Esophagus squamous epithelium (tissue), 5 donors: ENCODE results near the gene ING5. TPM values are rescaled to one million over a fixed set of nuclear protein-coding genes. Genes with fewer than 3 reads are reported as not detected.

Experiments
- DNase-seq: peaks from one replicate; lab custom pipeline; 2025; lab: John Stamatoyannopoulos, UW
- H3K27ac ChIP-seq, 4 donors: fragments of 200-600 bp; sonication (generic); one replicate each; pipeline ENCODE4 v1.5.1; 2016 to 2019; ENCODE audit warnings: mild to moderate bottlenecking in 1 of 4
- H3K27me3 ChIP-seq, 4 donors: fragments of 200-600 bp; sonication (generic); 1 replicate in 3 of 4; 2 replicates in 1 of 4; pipeline versions ENCODE4 v1.5.1 to v1.6.0; 2017 to 2021; ENCODE audit warnings: antibody characterized with exemption in 1 of 4
- H3K36me3 ChIP-seq, 3 donors: fragments of 200-600 bp; sonication (generic); one replicate each; pipeline ENCODE4 v1.5.1; 2016 to 2019
- H3K4me1 ChIP-seq, 3 donors: fragments of 200-600 bp; sonication (generic); one replicate each; pipeline ENCODE4 v1.5.1; 2017 to 2019
- H3K4me3 ChIP-seq, 4 donors: fragments of 200-600 bp; sonication (generic); 1 replicate in 3 of 4; 2 replicates in 1 of 4; pipeline ENCODE4 v1.5.1; 2016 to 2019; ENCODE audit warnings: mild to moderate bottlenecking in 2 of 4, moderate library complexity in 1 of 4
- H3K9me3 ChIP-seq, 3 donors: fragments of 200-600 bp; sonication (generic); one replicate each; pipeline ENCODE4 v1.5.1; 2016 to 2019
- CTCF ChIP-seq, 6 experiments: fragments of 450-650 bp in 4 of 6; fragments of 200-600 bp in 2 of 6; sonication (generic) in 2 of 6; IDR thresholded peaks; one replicate each; pipeline ENCODE4 v1.5.1; 2016 to 2019; ENCODE audit warnings: antibody characterized with exemption in 6 of 6, mild to moderate bottlenecking in 4 of 6, moderate library complexity in 4 of 6
- POLR2A ChIP-seq, 4 donors: fragments of 450-650 bp; IDR thresholded peaks; one replicate each; pipeline ENCODE4 v1.6.1; 2017; ENCODE audit warnings: antibody characterized with exemption in 4 of 4, mild to moderate bottlenecking in 4 of 4, moderate library complexity in 3 of 4
- WGBS, 2 donors: methylation state at CpG; one replicate each; pipeline ENCODE4 v1.1.5; 2018; 5-methylcytosine and 5-hydroxymethylcytosine counted together
- intact Hi-C: fragments of 100-400 bp; cut with DNase I; formaldehyde crosslinking; loops from one replicate; pipeline ENCODE4 v1.15.0; 2022
- total RNA-seq, 4 donors: library from RNA; depleted of rRNA; stranded (reverse); fragments of >200 nt; gene quantifications; one replicate each; pipeline ENCODE4 v1.1.0, GENCODE V29; 2016
- donor health status: DM: yes; HTN: yes; CAD: no.

Gene ING5
- total RNA-seq, 4 donors from 2014 or later: 10.4 to 39.3 (median 18.8) TPM

- H3K36me3 ChIP-seq: peaks cover 11 to 98% (median 14%) of the 10 kb centered on the region in 3 donors
- intact Hi-C loops: no loop called here
- peaks cover 0 to 9% (median 0%) of the 10 kb centered on the region in 3 donors for H3K4me1 ChIP-seq
- DNase-seq: no peak
- TF ChIP-seq POLR2A (IDR thresholded peaks at IDR 0.05) (no peak), CTCF (IDR thresholded peaks at IDR 0.05) (no peak)
- H3K9me3 ChIP-seq: no peaks in the 10 kb centered on the region
- H3K27ac ChIP-seq: no peak overlapping the region
- no peak overlapping the region for H3K4me3 ChIP-seq
- H3K27me3 ChIP-seq: no peaks in the 10 kb centered on the region
- WGBS, 2 donors: 72 to 90% methylated on average over 2 to 6 of the region's 17 CpGs
Observed at GRCh38 chr2:241676665-241677064, 25.2 kb upstream of the ING5 start.

GRCh38 chr2:241677392-241677791 lies 24.4 kb upstream of the ING5 start:
- TF ChIP-seq CTCF (IDR thresholded peaks at IDR 0.05) (no peak), POLR2A (IDR thresholded peaks at IDR 0.05) (no peak)
- WGBS, 2 donors: 100% methylated on average over 1 of the region's 24 CpGs; no CpG with 5 or more reads in 1 of the 2 donors
- DNase-seq: no peak

GRCh38 chr2:241678307-241678706 lies 23.5 kb upstream of the ING5 start:
- no peaks in the 10 kb centered on the region for H3K27me3 ChIP-seq
- H3K27ac ChIP-seq: no peak overlapping the region
- peaks cover 0 to 9% (median 0%) of the 10 kb centered on the region in 3 donors for H3K4me1 ChIP-seq
- peaks cover 4 to 93% (median 5%) of the 10 kb centered on the region in 3 donors for H3K36me3 ChIP-seq
- intact Hi-C loops: no loop called here
- H3K9me3 ChIP-seq: no peaks in the 10 kb centered on the region
- no peak for DNase-seq
- WGBS, 2 donors: 77 to 82% methylated on average over 14 to 18 of the region's 18 CpGs
- no peak overlapping the region for H3K4me3 ChIP-seq
- no peak for TF ChIP-seq POLR2A (IDR thresholded peaks at IDR 0.05)
- TF ChIP-seq CTCF (IDR thresholded peaks at IDR 0.05): no peak

More at GRCh38 chr2:241677392-241677791, 24.4 kb upstream of the ING5 start:
- Histone ChIP-seq H3K9me3 (no peaks in the 10 kb centered on the region), H3K4me3 (no peak overlapping the region), H3K36me3 (peaks cover 6 to 98% (median 10%) of the 10 kb centered on the region in 3 donors), H3K27ac (no peak overlapping the region), H3K27me3 (no peaks in the 10 kb centered on the region), H3K4me1 (peaks cover 0 to 9% (median 0%) of the 10 kb centered on the region in 3 donors)
- intact Hi-C loops: no loop called here

GRCh38 chr2:241678784-241679540 lies 22.9 kb upstream of the ING5 start:
- H3K27ac ChIP-seq: no peak overlapping the region
- no peaks in the 10 kb centered on the region for H3K9me3 ChIP-seq
- H3K36me3 ChIP-seq: peaks cover 4 to 87% (median 5%) of the 10 kb centered on the region in 3 donors
- peaks cover 0 to 9% (median 0%) of the 10 kb centered on the region in 3 donors for H3K4me1 ChIP-seq
- no peak for DNase-seq
- TF ChIP-seq CTCF (IDR thresholded peaks at IDR 0.05) (no peak), POLR2A (IDR thresholded peaks at IDR 0.05) (no peak)
- WGBS, 2 donors: 92% methylated on average over 18 to 22 of the region's 22 CpGs
- no peaks in the 10 kb centered on the region for H3K27me3 ChIP-seq
- intact Hi-C loops: no loop called here
- no peak overlapping the region for H3K4me3 ChIP-seq

GRCh38 chr2:241680044-241680443 lies 21.8 kb upstream of the ING5 start:
- Histone ChIP-seq H3K27ac (no peak overlapping the region), H3K27me3 (no peaks in the 10 kb centered on the region), H3K4me1 (peaks cover 0 to 10% (median 0%) of the 10 kb centered on the region in 3 donors), H3K4me3 (no peak overlapping the region), H3K9me3 (no peaks in the 10 kb centered on the region), H3K36me3 (peaks cover 4 to 76% (median 5%) of the 10 kb centered on the region in 3 donors)
- TF ChIP-seq CTCF (IDR thresholded peaks at IDR 0.05) (no peak), POLR2A (IDR thresholded peaks at IDR 0.05) (no peak)
- intact Hi-C loops: no loop called here
- 95% methylated on average over 12 of the region's 12 CpGs for whole genome bisulfite sequencing, 2 donors
- no peak for DNase-seq
